ENCODE results near the gene SYNJ2. TPM values are rescaled to one million over a fixed set of nuclear protein-coding genes. Genes with fewer than 3 reads are reported as not detected.

SYNJ2 gene
- total and polyA plus RNA-seq, 2 experiments from 2014 or later = 2.8 to 5.6 TPM

DNA sequence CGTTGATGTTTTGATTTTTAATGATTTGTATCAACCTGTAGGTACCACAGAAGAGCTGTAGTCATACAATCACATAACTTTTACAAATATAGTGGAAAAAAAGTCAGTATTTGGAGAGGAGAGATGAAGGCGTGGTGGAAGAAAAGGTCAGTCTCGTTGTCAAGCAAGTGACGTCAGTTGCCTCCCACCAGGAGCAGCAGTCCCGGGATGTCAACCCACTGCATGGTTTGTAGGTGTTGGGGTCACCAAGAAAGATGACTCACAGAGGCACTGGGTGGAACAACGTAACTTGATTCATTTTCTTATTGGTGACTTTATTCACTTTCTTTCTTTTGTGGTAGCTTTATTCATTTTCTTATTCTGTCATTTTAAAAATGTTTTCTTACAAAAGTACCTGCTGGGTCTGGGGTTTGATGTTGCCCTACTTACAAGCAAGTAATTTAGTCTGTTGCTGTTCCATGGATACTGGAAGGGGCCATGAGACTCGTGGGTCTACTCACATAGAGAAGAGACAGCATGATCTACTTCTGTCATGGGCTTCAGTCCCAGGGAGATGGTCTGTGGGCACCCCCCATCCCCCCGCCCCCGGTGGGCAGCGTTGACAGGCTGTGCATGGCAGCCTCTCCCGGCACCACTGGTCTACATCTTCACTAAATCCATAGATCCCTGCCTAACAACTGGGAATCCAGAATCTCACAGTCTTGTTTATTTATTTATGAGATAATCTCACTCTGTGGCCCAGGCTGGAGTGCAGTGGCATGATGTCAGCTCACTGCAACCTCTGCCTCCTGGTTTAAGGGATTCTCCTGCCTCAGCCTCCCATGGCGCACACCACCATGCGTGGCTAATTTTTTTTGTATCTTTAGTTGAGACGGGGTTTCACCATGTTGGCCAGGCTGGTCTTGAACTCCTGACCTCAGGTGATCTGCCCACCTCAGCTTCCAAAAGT lies 36.4 kb upstream of the SYNJ2 start:
- Mint-ChIP-seq H3K36me3 (ENCODE audit: low read depth) (peaks cover 41% of the 10 kb centered on the region), H3K4me1 (no peaks in the 10 kb centered on the region), H3K27ac (no peak overlapping the region), H3K4me3 (no peak overlapping the region), H3K27me3 (ENCODE audit: insufficient read depth, low read depth, poor library complexity) (no peaks in the 10 kb centered on the region), H3K9me3 (peaks cover 14% of the 10 kb centered on the region; the same call in 2 of the 3 replicates)
- H3K79me2 ChIP-seq (replicated peaks; ENCODE audit: insufficient read depth) = no peaks in the 10 kb centered on the region
- no peak overlapping the region for H3K4me3 ChIP-seq
- H2AFZ ChIP-seq = no peak overlapping the region
- no peaks in the 10 kb centered on the region for H3F3A ChIP-seq (replicated peaks; ENCODE audit: low read depth)
- no peak for DNase-seq (ENCODE audit: low spot score)
- no peak for ATAC-seq
- H3K9me2 ChIP-seq (ENCODE audit: insufficient read depth) = no peaks in the 10 kb centered on the region
- H3K4me2 ChIP-seq = no peak overlapping the region
- H4K20me1 ChIP-seq (replicated peaks; ENCODE audit: insufficient read depth) = no peaks in the 10 kb centered on the region
- H3K27me3 ChIP-seq (ENCODE audit: insufficient read depth) = no peaks in the 10 kb centered on the region
- H3K36me3 ChIP-seq (ENCODE audit: insufficient read depth) = peaks cover 17% of the 10 kb centered on the region
- no peak overlapping the region for H3K27ac ChIP-seq (ENCODE audit: low read depth)
- TF ChIP-seq, protein P1, sequence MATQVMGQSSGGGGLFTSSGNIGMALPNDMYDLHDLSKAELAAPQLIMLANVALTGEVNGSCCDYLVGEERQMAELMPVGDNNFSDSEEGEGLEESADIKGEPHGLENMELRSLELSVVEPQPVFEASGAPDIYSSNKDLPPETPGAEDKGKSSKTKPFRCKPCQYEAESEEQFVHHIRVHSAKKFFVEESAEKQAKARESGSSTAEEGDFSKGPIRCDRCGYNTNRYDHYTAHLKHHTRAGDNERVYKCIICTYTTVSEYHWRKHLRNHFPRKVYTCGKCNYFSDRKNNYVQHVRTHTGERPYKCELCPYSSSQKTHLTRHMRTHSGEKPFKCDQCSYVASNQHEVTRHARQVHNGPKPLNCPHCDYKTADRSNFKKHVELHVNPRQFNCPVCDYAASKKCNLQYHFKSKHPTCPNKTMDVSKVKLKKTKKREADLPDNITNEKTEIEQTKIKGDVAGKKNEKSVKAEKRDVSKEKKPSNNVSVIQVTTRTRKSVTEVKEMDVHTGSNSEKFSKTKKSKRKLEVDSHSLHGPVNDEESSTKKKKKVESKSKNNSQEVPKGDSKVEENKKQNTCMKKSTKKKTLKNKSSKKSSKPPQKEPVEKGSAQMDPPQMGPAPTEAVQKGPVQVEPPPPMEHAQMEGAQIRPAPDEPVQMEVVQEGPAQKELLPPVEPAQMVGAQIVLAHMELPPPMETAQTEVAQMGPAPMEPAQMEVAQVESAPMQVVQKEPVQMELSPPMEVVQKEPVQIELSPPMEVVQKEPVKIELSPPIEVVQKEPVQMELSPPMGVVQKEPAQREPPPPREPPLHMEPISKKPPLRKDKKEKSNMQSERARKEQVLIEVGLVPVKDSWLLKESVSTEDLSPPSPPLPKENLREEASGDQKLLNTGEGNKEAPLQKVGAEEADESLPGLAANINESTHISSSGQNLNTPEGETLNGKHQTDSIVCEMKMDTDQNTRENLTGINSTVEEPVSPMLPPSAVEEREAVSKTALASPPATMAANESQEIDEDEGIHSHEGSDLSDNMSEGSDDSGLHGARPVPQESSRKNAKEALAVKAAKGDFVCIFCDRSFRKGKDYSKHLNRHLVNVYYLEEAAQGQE (IDR thresholded peaks at IDR 0.05; ENCODE audit: unreplicated experiment) = no peak
- TF ChIP-seq NANOG (IDR thresholded peaks at IDR 0.05; ENCODE audit: borderline replicate concordance) (no peak), STAT1 (IDR thresholded peaks at IDR 0.05; ENCODE audit: unreplicated experiment) (no peak), POLR2AphosphoS5 (IDR thresholded peaks at IDR 0.05; ENCODE audit: low read depth) (no peak), ZNF331 (CRISPR knock-in tag; IDR thresholded peaks at IDR 0.05; ENCODE audit: low read depth) (no peak), ZNF114 (CRISPR knock-in tag; IDR thresholded peaks at IDR 0.05) (no peak), JUNB (IDR thresholded peaks at IDR 0.05; ENCODE audit: unreplicated experiment) (no peak), EZH2phosphoT487 (IDR thresholded peaks at IDR 0.05; ENCODE audit: unreplicated experiment) (no peak)
- TF ChIP-seq, protein P2, sequence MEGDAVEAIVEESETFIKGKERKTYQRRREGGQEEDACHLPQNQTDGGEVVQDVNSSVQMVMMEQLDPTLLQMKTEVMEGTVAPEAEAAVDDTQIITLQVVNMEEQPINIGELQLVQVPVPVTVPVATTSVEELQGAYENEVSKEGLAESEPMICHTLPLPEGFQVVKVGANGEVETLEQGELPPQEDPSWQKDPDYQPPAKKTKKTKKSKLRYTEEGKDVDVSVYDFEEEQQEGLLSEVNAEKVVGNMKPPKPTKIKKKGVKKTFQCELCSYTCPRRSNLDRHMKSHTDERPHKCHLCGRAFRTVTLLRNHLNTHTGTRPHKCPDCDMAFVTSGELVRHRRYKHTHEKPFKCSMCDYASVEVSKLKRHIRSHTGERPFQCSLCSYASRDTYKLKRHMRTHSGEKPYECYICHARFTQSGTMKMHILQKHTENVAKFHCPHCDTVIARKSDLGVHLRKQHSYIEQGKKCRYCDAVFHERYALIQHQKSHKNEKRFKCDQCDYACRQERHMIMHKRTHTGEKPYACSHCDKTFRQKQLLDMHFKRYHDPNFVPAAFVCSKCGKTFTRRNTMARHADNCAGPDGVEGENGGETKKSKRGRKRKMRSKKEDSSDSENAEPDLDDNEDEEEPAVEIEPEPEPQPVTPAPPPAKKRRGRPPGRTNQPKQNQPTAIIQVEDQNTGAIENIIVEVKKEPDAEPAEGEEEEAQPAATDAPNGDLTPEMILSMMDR (conservative IDR thresholded peaks at IDR 0.05; ENCODE audit: low read depth in 2 of 2) = no peak
- TF ChIP-seq, protein P3, sequence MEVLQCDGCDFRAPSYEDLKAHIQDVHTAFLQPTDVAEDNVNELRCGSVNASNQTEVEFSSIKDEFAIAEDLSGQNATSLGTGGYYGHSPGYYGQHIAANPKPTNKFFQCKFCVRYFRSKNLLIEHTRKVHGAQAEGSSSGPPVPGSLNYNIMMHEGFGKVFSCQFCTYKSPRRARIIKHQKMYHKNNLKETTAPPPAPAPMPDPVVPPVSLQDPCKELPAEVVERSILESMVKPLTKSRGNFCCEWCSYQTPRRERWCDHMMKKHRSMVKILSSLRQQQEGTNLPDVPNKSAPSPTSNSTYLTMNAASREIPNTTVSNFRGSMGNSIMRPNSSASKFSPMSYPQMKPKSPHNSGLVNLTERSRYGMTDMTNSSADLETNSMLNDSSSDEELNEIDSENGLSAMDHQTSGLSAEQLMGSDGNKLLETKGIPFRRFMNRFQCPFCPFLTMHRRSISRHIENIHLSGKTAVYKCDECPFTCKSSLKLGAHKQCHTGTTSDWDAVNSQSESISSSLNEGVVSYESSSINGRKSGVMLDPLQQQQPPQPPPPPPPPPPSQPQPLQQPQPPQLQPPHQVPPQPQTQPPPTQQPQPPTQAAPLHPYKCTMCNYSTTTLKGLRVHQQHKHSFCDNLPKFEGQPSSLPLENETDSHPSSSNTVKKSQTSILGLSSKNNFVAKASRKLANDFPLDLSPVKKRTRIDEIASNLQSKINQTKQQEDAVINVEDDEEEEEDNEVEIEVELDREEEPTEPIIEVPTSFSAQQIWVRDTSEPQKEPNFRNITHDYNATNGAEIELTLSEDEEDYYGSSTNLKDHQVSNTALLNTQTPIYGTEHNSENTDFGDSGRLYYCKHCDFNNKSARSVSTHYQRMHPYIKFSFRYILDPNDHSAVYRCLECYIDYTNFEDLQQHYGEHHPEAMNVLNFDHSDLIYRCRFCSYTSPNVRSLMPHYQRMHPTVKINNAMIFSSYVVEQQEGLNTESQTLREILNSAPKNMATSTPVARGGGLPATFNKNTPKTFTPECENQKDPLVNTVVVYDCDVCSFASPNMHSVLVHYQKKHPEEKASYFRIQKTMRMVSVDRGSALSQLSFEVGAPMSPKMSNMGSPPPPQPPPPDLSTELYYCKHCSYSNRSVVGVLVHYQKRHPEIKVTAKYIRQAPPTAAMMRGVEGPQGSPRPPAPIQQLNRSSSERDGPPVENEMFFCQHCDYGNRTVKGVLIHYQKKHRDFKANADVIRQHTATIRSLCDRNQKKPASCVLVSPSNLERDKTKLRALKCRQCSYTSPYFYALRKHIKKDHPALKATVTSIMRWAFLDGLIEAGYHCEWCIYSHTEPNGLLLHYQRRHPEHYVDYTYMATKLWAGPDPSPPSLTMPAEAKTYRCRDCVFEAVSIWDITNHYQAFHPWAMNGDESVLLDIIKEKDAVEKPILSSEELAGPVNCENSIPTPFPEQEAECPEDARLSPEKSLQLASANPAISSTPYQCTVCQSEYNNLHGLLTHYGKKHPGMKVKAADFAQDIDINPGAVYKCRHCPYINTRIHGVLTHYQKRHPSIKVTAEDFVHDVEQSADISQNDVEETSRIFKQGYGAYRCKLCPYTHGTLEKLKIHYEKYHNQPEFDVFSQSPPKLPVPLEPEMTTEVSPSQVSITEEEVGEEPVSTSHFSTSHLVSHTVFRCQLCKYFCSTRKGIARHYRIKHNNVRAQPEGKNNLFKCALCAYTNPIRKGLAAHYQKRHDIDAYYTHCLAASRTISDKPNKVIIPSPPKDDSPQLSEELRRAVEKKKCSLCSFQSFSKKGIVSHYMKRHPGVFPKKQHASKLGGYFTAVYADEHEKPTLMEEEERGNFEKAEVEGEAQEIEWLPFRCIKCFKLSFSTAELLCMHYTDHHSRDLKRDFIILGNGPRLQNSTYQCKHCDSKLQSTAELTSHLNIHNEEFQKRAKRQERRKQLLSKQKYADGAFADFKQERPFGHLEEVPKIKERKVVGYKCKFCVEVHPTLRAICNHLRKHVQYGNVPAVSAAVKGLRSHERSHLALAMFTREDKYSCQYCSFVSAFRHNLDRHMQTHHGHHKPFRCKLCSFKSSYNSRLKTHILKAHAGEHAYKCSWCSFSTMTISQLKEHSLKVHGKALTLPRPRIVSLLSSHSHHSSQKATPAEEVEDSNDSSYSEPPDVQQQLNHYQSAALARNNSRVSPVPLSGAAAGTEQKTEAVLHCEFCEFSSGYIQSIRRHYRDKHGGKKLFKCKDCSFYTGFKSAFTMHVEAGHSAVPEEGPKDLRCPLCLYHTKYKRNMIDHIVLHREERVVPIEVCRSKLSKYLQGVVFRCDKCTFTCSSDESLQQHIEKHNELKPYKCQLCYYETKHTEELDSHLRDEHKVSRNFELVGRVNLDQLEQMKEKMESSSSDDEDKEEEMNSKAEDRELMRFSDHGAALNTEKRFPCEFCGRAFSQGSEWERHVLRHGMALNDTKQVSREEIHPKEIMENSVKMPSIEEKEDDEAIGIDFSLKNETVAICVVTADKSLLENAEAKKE (CRISPR knock-in tag; IDR thresholded peaks at IDR 0.05) = no peak
- TF ChIP-seq, protein P4, sequence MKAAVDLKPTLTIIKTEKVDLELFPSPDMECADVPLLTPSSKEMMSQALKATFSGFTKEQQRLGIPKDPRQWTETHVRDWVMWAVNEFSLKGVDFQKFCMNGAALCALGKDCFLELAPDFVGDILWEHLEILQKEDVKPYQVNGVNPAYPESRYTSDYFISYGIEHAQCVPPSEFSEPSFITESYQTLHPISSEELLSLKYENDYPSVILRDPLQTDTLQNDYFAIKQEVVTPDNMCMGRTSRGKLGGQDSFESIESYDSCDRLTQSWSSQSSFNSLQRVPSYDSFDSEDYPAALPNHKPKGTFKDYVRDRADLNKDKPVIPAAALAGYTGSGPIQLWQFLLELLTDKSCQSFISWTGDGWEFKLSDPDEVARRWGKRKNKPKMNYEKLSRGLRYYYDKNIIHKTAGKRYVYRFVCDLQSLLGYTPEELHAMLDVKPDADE (IDR thresholded peaks at IDR 0.05) = no peak
- no peaks in the 10 kb centered on the region for H3K4me1 ChIP-seq (ENCODE audit: insufficient read depth)

All from GM23338 (cell line).